Keratinocyte (primary cell): Measurements from ENCODE around the gene CUEDC2. TPM values are rescaled to one million over a fixed set of nuclear protein-coding genes. Genes with fewer than 3 reads are reported as not detected.

Experiments
- DNase-seq: peaks from one replicate; pipeline ENCODE4 v3.0.0-alpha.2; 2011; ENCODE audit warnings: low read depth, missing footprints, low spot score
- FAIRE-seq: peaks from 2 replicates; lab custom pipeline; 2011; peaks lifted over from hg19 to GRCh38; lab: Jason Lieb, UNC
- H2AFZ ChIP-seq: 2 replicates; pipeline ENCODE4 v1.6.0; 2012; ENCODE audit warnings: low read length, control low read depth, inconsistent platforms; ENCODE audit not compliant: control insufficient read depth
- H3K27ac ChIP-seq: 2 replicates; pipeline ENCODE4 v1.5.1; 2011; ENCODE audit warnings: low read length; ENCODE audit not compliant: control insufficient read depth, insufficient read depth
- H3K27me3 ChIP-seq: 3 replicates; pipeline ENCODE4 v1.6.0; 2011; ENCODE audit warnings: low read length; ENCODE audit not compliant: control insufficient read depth, insufficient read depth; ENCODE audit errors: extremely low read depth
- H3K36me3 ChIP-seq, 2 experiments: 2 replicates in 1 of 2; 3 replicates in 1 of 2; pipeline ENCODE4 v1.5.1; 2011; ENCODE audit warnings: low read length in 2 of 2, mild to moderate bottlenecking in 1 of 2; ENCODE audit not compliant: control insufficient read depth in 2 of 2, insufficient read depth in 2 of 2; ENCODE audit errors: extremely low read depth in 1 of 2
- H3K4me1 ChIP-seq: 3 replicates; pipeline ENCODE4 v1.5.1; 2011; ENCODE audit warnings: low read length; ENCODE audit not compliant: control insufficient read depth, insufficient read depth; ENCODE audit errors: extremely low read depth
- H3K4me2 ChIP-seq: 3 replicates; pipeline ENCODE4 v1.6.0; 2011; ENCODE audit warnings: low read depth, low read length; ENCODE audit not compliant: control insufficient read depth, insufficient read depth; ENCODE audit errors: extremely low read depth
- H3K4me3 ChIP-seq, 3 experiments: fragments of 200-600 bp in 1 of 3; sonication (generic) in 1 of 3; 2 replicates in 2 of 3; 3 replicates in 1 of 3; pipeline ENCODE4 v1.5.1; 2011 to 2016; ENCODE audit warnings: low read length in 3 of 3, mild to moderate bottlenecking in 3 of 3, control low read depth in 2 of 3, inconsistent platforms in 1 of 3, low read depth in 1 of 3, mixed read lengths in 1 of 3, mixed run types in 1 of 3, moderate library complexity in 1 of 3; ENCODE audit not compliant: control insufficient read depth in 2 of 3, insufficient read depth in 2 of 3; ENCODE audit errors: extremely low read depth in 1 of 3
- H3K79me2 ChIP-seq: 2 replicates; pipeline ENCODE4 v1.6.0; 2012; ENCODE audit warnings: low read length; ENCODE audit not compliant: control insufficient read depth, insufficient read depth
- H3K9ac ChIP-seq: 3 replicates; pipeline ENCODE4 v1.6.0; 2011; ENCODE audit warnings: low read length; ENCODE audit not compliant: control insufficient read depth, insufficient read depth; ENCODE audit errors: extremely low read depth
- H3K9me1 ChIP-seq: 3 replicates; pipeline ENCODE4 v1.6.0; 2011; ENCODE audit warnings: low read length; ENCODE audit not compliant: control insufficient read depth, insufficient read depth; ENCODE audit errors: extremely low read depth
- H3K9me3 ChIP-seq: 2 replicates; pipeline ENCODE4 v1.5.1; 2012; ENCODE audit warnings: low read depth, low read length; ENCODE audit not compliant: control insufficient read depth
- H4K20me1 ChIP-seq: 3 replicates; pipeline ENCODE4 v1.6.0; 2011; ENCODE audit warnings: low read length; ENCODE audit not compliant: control insufficient read depth, insufficient read depth; ENCODE audit errors: extremely low read depth
- CTCF ChIP-seq, 3 experiments: IDR thresholded peaks in 1 of 3; conservative IDR thresholded peaks in 1 of 3; optimal IDR thresholded peaks in 1 of 3; 2 replicates in 2 of 3; 3 replicates in 1 of 3; pipeline versions ENCODE3 to v1.5.1; 2011; ENCODE audit warnings: low read length in 3 of 3, mild to moderate bottlenecking in 3 of 3, moderate library complexity in 2 of 3, control low read depth in 1 of 3, inconsistent platforms in 1 of 3; ENCODE audit not compliant: insufficient read depth in 2 of 3; ENCODE audit errors: extremely low read depth in 1 of 3
- EZH2 ChIP-seq: IDR thresholded peaks from one replicate; pipeline ENCODE4 v1.6.1; 2012; ENCODE audit warnings: inconsistent platforms, mild to moderate bottlenecking, low read length, moderate library complexity
- dilution Hi-C: fragments of 300-500 bp; cut with MboI; formaldehyde crosslinking; loops from one replicate; pipeline ENCODE4 v1.7.0; 2020; ENCODE audit warnings: low sequenced_read_pairs; ENCODE audit not compliant: extremely low pct_ligation_motif_present
- polyA plus RNA-seq, 5 experiments: library from polyadenylated mRNA; depleted of rRNA in 3 of 5; stranded (reverse) in 3 of 5; stranded (forward) in 1 of 5; unstranded in 1 of 5; fragments of >200 nt; gene quantifications; 1 replicate in 1 of 5; 2 replicates in 3 of 5; 3 replicates in 1 of 5; pipeline versions ENCODE4 v1.2.1 to v1.2.3, GENCODE V29; 2011 to 2012; ENCODE audit warnings: missing spikeins in 2 of 5, low read depth in 1 of 5, low replicate concordance in 1 of 5

The CUEDC2 gene
- polyA plus RNA-seq, 1 donor (not counting 4 experiments of a cell fraction or from before 2014, with no cell fraction given) = 46.6 TPM

GRCh38 chr10:102437515-102437914 lies 5.1 kb upstream of the CUEDC2 start:
- Histone ChIP-seq H3K4me2 (no peak overlapping the region), H3K9me3 (no peaks in the 10 kb centered on the region), H3K4me1 (no peaks in the 10 kb centered on the region), H2AFZ (no peak overlapping the region), H3K79me2 (no peaks in the 10 kb centered on the region), H3K27me3 (peaks cover 20% of the 10 kb centered on the region), H3K9me1 (no peaks in the 10 kb centered on the region), H3K36me3 (no peaks in the 10 kb centered on the region), H3K27ac (no peak overlapping the region), H4K20me1 (no peaks in the 10 kb centered on the region), H3K9ac (no peak overlapping the region), H3K4me3 (no peak overlapping the region)
- no peak for FAIRE-seq
- TF ChIP-seq CTCF (optimal IDR thresholded peaks at IDR 0.05 in 1 of 3, IDR thresholded peaks at IDR 0.05 in 1 of 3, conservative IDR thresholded peaks at IDR 0.05 in 1 of 3; ENCODE audit: extremely low read depth in 1 of 3, insufficient read depth in 2 of 3, low read length in 3 of 3) = no peak
- TF ChIP-seq EZH2 = no peak
- dilution Hi-C loops = no loop called here
- DNase-seq = no peak

GRCh38 chr10:102436312-102436711 lies 3.9 kb upstream of the CUEDC2 start:
- dilution Hi-C loops = no loop called here
- H3K4me1 ChIP-seq = peaks cover 6% of the 10 kb centered on the region
- no peaks in the 10 kb centered on the region for H3K9me3 ChIP-seq
- no peak overlapping the region for H3K9ac ChIP-seq
- no peak overlapping the region for H3K4me3 ChIP-seq
- TF ChIP-seq CTCF (optimal IDR thresholded peaks at IDR 0.05 in 1 of 3, IDR thresholded peaks at IDR 0.05 in 1 of 3, conservative IDR thresholded peaks at IDR 0.05 in 1 of 3; ENCODE audit: extremely low read depth in 1 of 3, insufficient read depth in 2 of 3, low read length in 3 of 3) (no peak), EZH2 (no peak)
- H3K4me2 ChIP-seq = no peak overlapping the region
- DNase-seq (no peak), FAIRE-seq (no peak)
- H3K9me1 ChIP-seq = no peaks in the 10 kb centered on the region
- H2AFZ ChIP-seq = no peak overlapping the region
- H3K79me2 ChIP-seq = peaks cover 9% of the 10 kb centered on the region
- no peaks in the 10 kb centered on the region for H3K36me3 ChIP-seq
- H3K27ac ChIP-seq = no peak overlapping the region
- no peaks in the 10 kb centered on the region for H4K20me1 ChIP-seq
- H3K27me3 ChIP-seq = peaks cover 20% of the 10 kb centered on the region
